Astrocyte (in vitro differentiated cells and primary cell): Measurements from ENCODE around the gene MET.

ENCODE experiments used
- EZH2 ChIP-seq: IDR thresholded peaks from 2 replicates; pipeline ENCODE4 v1.6.1; 2012; ENCODE audit warnings: mild to moderate bottlenecking, low read length, inconsistent platforms; ENCODE audit not compliant: insufficient read depth
- TF ChIP-seq, protein P1 (sequence below): IDR thresholded peaks from 2 replicates; pipeline ENCODE4 v1.5.1; 2011; ENCODE audit warnings: low read depth, mild to moderate bottlenecking, inconsistent platforms, low read length, moderate library complexity; ENCODE audit not compliant: insufficient read depth

GRCh38 chr7:116691664-116692063 is 19.7 kb downstream of the MET start:
- TF ChIP-seq, protein P1, sequence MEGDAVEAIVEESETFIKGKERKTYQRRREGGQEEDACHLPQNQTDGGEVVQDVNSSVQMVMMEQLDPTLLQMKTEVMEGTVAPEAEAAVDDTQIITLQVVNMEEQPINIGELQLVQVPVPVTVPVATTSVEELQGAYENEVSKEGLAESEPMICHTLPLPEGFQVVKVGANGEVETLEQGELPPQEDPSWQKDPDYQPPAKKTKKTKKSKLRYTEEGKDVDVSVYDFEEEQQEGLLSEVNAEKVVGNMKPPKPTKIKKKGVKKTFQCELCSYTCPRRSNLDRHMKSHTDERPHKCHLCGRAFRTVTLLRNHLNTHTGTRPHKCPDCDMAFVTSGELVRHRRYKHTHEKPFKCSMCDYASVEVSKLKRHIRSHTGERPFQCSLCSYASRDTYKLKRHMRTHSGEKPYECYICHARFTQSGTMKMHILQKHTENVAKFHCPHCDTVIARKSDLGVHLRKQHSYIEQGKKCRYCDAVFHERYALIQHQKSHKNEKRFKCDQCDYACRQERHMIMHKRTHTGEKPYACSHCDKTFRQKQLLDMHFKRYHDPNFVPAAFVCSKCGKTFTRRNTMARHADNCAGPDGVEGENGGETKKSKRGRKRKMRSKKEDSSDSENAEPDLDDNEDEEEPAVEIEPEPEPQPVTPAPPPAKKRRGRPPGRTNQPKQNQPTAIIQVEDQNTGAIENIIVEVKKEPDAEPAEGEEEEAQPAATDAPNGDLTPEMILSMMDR, result no peak
- no peak for TF ChIP-seq EZH2
